Measurements from ENCODE around the gene IFT25. TPM values are rescaled to one million over a fixed set of nuclear protein-coding genes. Genes with fewer than 3 reads are reported as not detected.

The IFT25 gene
- total and polyA plus RNA-seq, 2 experiments from 2014 or later, result 21.6 to 57.9 TPM

DNA sequence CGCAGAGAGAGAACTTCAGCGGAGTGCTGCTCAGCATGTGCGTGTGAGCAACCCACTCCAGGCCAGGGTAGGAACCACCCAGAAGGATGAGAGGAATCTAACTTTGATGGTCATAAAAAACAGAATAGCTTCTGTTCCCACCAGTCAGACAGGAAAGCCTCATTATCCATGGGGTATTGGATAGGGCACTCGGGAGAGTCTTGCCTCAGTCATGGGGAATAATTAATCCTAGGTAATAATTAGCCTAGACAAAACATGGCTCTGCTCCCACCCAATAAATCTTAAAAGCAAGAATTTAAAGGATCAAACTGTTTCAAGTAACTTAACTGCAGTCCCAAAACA, 37.2 kb upstream of the IFT25 start:
- DNase-seq (ENCODE audit: low read depth in 1 of 2, low spot score in 1 of 2), result no peak
- Histone ChIP-seq H3K36me3 (no peaks in the 10 kb centered on the region), H3K4me1 (ENCODE audit: low read depth) (no peaks in the 10 kb centered on the region), H3K27me3 (no peaks in the 10 kb centered on the region), H3K9me3 (ENCODE audit: low read depth) (no peaks in the 10 kb centered on the region), H3K27ac (no peak overlapping the region), H3K4me3 (no peak overlapping the region)
- TF ChIP-seq, protein P1, sequence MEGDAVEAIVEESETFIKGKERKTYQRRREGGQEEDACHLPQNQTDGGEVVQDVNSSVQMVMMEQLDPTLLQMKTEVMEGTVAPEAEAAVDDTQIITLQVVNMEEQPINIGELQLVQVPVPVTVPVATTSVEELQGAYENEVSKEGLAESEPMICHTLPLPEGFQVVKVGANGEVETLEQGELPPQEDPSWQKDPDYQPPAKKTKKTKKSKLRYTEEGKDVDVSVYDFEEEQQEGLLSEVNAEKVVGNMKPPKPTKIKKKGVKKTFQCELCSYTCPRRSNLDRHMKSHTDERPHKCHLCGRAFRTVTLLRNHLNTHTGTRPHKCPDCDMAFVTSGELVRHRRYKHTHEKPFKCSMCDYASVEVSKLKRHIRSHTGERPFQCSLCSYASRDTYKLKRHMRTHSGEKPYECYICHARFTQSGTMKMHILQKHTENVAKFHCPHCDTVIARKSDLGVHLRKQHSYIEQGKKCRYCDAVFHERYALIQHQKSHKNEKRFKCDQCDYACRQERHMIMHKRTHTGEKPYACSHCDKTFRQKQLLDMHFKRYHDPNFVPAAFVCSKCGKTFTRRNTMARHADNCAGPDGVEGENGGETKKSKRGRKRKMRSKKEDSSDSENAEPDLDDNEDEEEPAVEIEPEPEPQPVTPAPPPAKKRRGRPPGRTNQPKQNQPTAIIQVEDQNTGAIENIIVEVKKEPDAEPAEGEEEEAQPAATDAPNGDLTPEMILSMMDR (IDR thresholded peaks at IDR 0.05; ENCODE audit: low read depth, low read length), result no peak

DNA sequence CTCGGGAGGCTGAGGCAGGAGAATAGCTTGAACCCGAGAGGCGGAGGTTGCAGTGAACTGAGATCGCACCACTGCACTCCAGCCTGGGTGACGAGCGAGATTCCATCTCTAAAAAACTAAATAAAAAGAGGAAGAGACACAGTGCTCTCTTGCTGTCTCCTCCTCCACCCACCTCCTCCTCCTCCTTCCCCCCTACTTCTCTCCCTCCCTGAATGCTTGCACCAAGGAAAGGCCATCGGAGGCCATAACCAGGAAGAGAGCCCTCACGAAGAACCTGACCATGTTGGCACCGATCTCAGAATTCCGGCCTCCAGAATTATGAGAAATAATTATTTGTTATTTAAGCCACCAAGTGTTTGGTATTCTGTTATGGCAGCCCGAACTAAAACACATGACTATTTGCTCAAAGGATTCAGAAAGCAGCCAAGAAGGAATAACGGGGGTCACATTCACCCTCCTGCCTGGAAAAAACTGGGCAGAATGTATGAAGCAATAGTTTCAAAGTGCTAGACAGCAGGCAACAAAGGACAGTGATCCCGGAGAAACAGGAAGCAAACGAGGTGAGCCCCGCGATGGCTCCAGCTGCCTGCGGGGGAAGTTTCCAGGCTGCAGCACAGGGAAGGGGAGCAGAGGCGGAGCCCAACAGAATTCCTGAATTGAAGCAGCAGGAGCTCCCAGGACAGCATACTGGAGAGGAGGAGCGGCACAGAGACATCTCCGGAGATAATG, 36.7 kb upstream of the IFT25 start:
- Histone ChIP-seq H3K4me3 (no peak overlapping the region), H3K36me3 (no peaks in the 10 kb centered on the region), H3K27me3 (no peaks in the 10 kb centered on the region), H3K27ac (no peak overlapping the region), H3K4me1 (ENCODE audit: low read depth) (no peaks in the 10 kb centered on the region), H3K9me3 (ENCODE audit: low read depth) (no peaks in the 10 kb centered on the region)
- TF ChIP-seq, protein P1 (IDR thresholded peaks at IDR 0.05; ENCODE audit: low read depth, low read length), result no peak
- peak; percentile 32 to 66 for DNase-seq (ENCODE audit: low read depth in 1 of 2, low spot score in 1 of 2)

DNA sequence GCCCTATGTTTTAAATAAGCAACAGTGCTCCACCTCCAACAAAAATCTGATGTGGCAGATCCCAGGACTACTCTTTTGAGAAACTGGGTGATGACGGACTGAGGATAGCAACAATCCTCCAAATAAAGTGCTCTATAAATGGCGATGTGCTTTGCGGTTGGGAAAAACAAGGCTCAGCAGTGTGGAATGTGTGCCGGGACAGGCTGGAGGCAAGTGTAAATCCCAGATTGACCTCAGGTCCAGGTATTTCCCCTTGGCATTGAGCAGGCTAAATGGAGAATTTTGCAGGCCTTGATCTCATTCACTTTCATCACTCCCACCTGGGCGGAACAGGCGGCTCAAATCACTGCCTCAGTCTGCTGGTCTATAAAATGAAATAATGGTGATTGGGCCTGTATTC, 35.7 kb upstream of the IFT25 start:
- no peaks in the 10 kb centered on the region for H3K36me3 ChIP-seq
- H3K27ac ChIP-seq, result no peak overlapping the region
- H3K9me3 ChIP-seq (ENCODE audit: low read depth), result no peaks in the 10 kb centered on the region
- TF ChIP-seq, protein P1 (IDR thresholded peaks at IDR 0.05; ENCODE audit: low read depth, low read length), result no peak
- no peaks in the 10 kb centered on the region for H3K4me1 ChIP-seq (ENCODE audit: low read depth)
- no peak for DNase-seq (ENCODE audit: low read depth in 1 of 2, low spot score in 1 of 2)
- H3K4me3 ChIP-seq, result no peak overlapping the region
- no peaks in the 10 kb centered on the region for H3K27me3 ChIP-seq

DNA sequence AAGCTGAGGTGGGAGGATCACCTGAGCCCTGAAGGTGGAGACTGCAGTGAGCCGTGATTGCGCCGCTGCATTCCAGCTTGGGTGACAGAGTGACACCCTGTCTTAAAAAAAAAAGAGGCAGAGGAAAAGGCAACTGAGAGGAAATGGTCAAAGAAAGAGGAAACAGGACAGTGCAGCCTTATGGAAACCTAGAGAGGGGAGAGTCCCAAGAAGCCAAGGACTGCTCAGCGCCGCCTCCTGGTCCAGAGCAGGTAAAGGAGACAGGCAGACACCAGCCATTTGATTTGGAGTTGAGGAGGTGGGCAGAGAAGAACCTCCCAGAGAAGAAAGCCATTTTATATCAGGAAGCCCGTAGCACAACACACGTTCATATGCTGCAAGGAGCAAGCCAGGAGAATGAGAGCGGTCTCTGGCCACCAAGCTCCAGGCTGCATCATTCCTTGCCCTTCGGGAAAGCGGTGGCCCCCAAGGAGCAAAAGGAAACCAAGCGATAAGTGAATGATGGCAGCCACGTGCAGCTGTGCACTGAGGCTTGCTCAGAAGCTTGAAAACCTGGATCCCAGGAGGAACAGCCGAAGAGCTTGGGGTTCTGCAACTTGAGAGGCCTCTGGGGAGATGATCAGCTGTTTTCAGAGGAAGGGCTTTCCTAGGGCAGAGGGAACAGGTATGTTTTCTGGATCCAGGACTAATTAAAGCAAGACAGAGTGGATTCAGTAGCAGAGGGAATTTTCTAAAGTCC, 34.4 kb upstream of the IFT25 start:
- no peak overlapping the region for H3K27ac ChIP-seq
- no peaks in the 10 kb centered on the region for H3K4me1 ChIP-seq (ENCODE audit: low read depth)
- no peaks in the 10 kb centered on the region for H3K27me3 ChIP-seq
- no peaks in the 10 kb centered on the region for H3K36me3 ChIP-seq
- TF ChIP-seq, protein P1 (IDR thresholded peaks at IDR 0.05; ENCODE audit: low read depth, low read length), result no peak
- DNase-seq (ENCODE audit: low read depth in 1 of 2, low spot score in 1 of 2), result no peak
- H3K9me3 ChIP-seq (ENCODE audit: low read depth), result no peaks in the 10 kb centered on the region
- H3K4me3 ChIP-seq, result no peak overlapping the region

GRCh38 chr1:53975861-53976260, 30.4 kb upstream of the IFT25 start:
- no peak overlapping the region for H3K27ac ChIP-seq
- no peaks in the 10 kb centered on the region for H3K36me3 ChIP-seq
- TF ChIP-seq, protein P1 (IDR thresholded peaks at IDR 0.05; ENCODE audit: low read depth, low read length), result no peak
- H3K27me3 ChIP-seq, result no peaks in the 10 kb centered on the region
- H3K4me3 ChIP-seq, result no peak overlapping the region
- no peaks in the 10 kb centered on the region for H3K9me3 ChIP-seq (ENCODE audit: low read depth)
- H3K4me1 ChIP-seq (ENCODE audit: low read depth), result no peaks in the 10 kb centered on the region
- DNase-seq (ENCODE audit: low read depth in 1 of 2, low spot score in 1 of 2), result no peak

Measured in cardiac muscle cell (in vitro differentiated cells and primary cell).